ENCODE data around the gene NOL6. TPM values are rescaled to one million over a fixed set of nuclear protein-coding genes. Genes with fewer than 3 reads are reported as not detected.

Gene NOL6
- total RNA-seq, 1 experiment from 2014 or later, result 36.4 TPM

DNA sequence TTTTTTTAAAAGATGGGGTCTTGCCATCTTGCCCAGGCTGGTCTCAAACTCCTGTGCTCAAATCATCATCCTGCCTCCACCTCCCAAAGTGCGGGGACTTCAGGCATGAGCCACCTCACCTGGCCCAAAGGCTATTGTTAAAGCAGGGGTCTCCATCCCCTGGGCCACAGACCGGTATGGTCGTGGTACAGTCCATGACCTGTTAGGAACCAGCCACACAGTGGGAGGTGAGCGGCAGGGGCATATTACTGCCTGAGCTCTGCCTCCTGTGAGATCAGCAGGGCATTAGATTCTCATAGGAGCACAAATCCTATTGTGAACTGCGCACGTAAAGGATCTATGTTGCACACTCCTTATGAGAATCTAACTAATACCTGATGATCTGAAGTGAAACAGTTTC lies 7.3 kb upstream of the NOL6 start:
- no peaks in the 10 kb centered on the region for H3K4me1 ChIP-seq (ENCODE audit: control insufficient read depth in 1 of 2, insufficient read depth in 2 of 2, low read length in 2 of 2)
- H3K27ac ChIP-seq (ENCODE audit: low read depth, low read length), result no peak overlapping the region
- H3K9me2 ChIP-seq (ENCODE audit: insufficient read depth), result no peaks in the 10 kb centered on the region
- no peaks in the 10 kb centered on the region for H3K79me2 ChIP-seq (ENCODE audit: insufficient read depth, low read length)
- H3K36me3 ChIP-seq (ENCODE audit: control insufficient read depth in 1 of 2, insufficient read depth in 2 of 2, low read length in 2 of 2), result no peaks in the 10 kb centered on the region
- no peak overlapping the region for H3K9ac ChIP-seq (ENCODE audit: low read length)
- ATAC-seq (no peak), DNase-seq (ENCODE audit: low read depth, low spot score) (no peak)
- TF ChIP-seq JUND (IDR thresholded peaks at IDR 0.05) (no peak), EGR1 (IDR thresholded peaks at IDR 0.05; ENCODE audit: low read depth) (no peak), TCF7L2 (IDR thresholded peaks at IDR 0.05; ENCODE audit: borderline replicate concordance, extremely low read depth, insufficient read depth, insufficient read length) (no peak)
- intact Hi-C loops (cut with micrococcal nuclease), result no loop called here
- H2AFZ ChIP-seq (ENCODE audit: low read depth, low read length, poor library complexity, severe bottlenecking), result no peak overlapping the region
- no peak overlapping the region for H3K4me3 ChIP-seq (replicated peaks in 1 of 2; ENCODE audit: low read depth in 1 of 2, low read length in 2 of 2)
- POLR2A ChIA-PET, result no interaction called here
- H3K4me2 ChIP-seq (ENCODE audit: low read length), result no peak overlapping the region
- CTCF ChIA-PET, result no interaction called here
- no TSS peak for BruUV-seq (replicated peaks)
- H4K20me1 ChIP-seq (ENCODE audit: insufficient read depth), result no peaks in the 10 kb centered on the region
- RAD21 ChIA-PET (ENCODE audit: low non-redundant PET in 1 of 2, low total read pairs in 2 of 2, uncharacterized antibody in 2 of 2, unreplicated experiment in 2 of 2), result no interaction called here
- H3K27me3 ChIP-seq (ENCODE audit: insufficient read depth, low read length), result no peaks in the 10 kb centered on the region
- H3K9me3 ChIP-seq (ENCODE audit: control insufficient read depth in 1 of 2, insufficient read depth in 1 of 2, low read depth in 1 of 2, low read length in 2 of 2), result no peaks in the 10 kb centered on the region

DNA sequence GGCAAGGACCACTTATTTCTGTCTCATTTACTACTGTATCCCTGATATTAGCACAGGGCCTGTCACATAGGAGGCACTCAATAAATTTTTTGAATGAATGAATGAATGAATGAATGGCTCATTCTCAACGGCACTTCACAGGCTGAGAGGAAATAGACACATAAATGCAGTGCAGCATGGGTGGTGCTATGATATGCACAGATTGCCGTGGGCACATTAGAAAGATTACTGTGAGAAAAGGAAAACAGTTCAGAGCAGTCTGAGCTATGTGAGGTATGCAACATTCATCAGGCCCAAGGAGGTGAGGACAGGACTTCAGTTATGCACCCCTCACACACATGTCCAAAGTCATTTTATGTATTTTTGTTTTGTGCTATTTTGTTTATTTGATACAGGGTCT lies 6.4 kb upstream of the NOL6 start:
- H3K9ac ChIP-seq (ENCODE audit: low read length), result no peak overlapping the region
- ATAC-seq (no peak), DNase-seq (ENCODE audit: low read depth, low spot score) (no peak)
- intact Hi-C loops (cut with micrococcal nuclease), result no loop called here
- H3K4me3 ChIP-seq (replicated peaks in 1 of 2; ENCODE audit: low read depth in 1 of 2, low read length in 2 of 2), result no peak overlapping the region
- H3K9me3 ChIP-seq (ENCODE audit: control insufficient read depth in 1 of 2, insufficient read depth in 1 of 2, low read depth in 1 of 2, low read length in 2 of 2), result no peaks in the 10 kb centered on the region
- TF ChIP-seq EGR1 (IDR thresholded peaks at IDR 0.05; ENCODE audit: low read depth) (no peak), TCF7L2 (IDR thresholded peaks at IDR 0.05; ENCODE audit: borderline replicate concordance, extremely low read depth, insufficient read depth, insufficient read length) (no peak), YY1 (IDR thresholded peaks at IDR 0.05; ENCODE audit: extremely low read depth, insufficient replicate concordance, low read depth, low read length) (no peak), EZH2phosphoT487 (IDR thresholded peaks at IDR 0.05; ENCODE audit: borderline replicate concordance) (no peak)
- TF ChIP-seq, protein P1, sequence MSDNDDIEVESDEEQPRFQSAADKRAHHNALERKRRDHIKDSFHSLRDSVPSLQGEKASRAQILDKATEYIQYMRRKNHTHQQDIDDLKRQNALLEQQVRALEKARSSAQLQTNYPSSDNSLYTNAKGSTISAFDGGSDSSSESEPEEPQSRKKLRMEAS (IDR thresholded peaks at IDR 0.05), result no peak
- TF ChIP-seq, protein P2, sequence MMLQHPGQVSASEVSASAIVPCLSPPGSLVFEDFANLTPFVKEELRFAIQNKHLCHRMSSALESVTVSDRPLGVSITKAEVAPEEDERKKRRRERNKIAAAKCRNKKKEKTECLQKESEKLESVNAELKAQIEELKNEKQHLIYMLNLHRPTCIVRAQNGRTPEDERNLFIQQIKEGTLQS (IDR thresholded peaks at IDR 0.05), result no peak
- no peak overlapping the region for H3K4me2 ChIP-seq (ENCODE audit: low read length)
- H3K9me2 ChIP-seq (ENCODE audit: insufficient read depth), result no peaks in the 10 kb centered on the region
- H4K20me1 ChIP-seq (ENCODE audit: insufficient read depth), result no peaks in the 10 kb centered on the region
- no peaks in the 10 kb centered on the region for H3K4me1 ChIP-seq (ENCODE audit: control insufficient read depth in 1 of 2, insufficient read depth in 2 of 2, low read length in 2 of 2)
- ChIA-PET RAD21 (ENCODE audit: low non-redundant PET in 1 of 2, low total read pairs in 2 of 2, uncharacterized antibody in 2 of 2, unreplicated experiment in 2 of 2) (no interaction called here), CTCF (no interaction called here), POLR2A (no interaction called here)
- BruUV-seq (replicated peaks), result no TSS peak
- no peaks in the 10 kb centered on the region for H3K36me3 ChIP-seq (ENCODE audit: control insufficient read depth in 1 of 2, insufficient read depth in 2 of 2, low read length in 2 of 2)
- no peaks in the 10 kb centered on the region for H3K79me2 ChIP-seq (ENCODE audit: insufficient read depth, low read length)
- H2AFZ ChIP-seq (ENCODE audit: low read depth, low read length, poor library complexity, severe bottlenecking), result no peak overlapping the region
- no peaks in the 10 kb centered on the region for H3K27me3 ChIP-seq (ENCODE audit: insufficient read depth, low read length)
- H3K27ac ChIP-seq (ENCODE audit: low read depth, low read length), result no peak overlapping the region

Data from HCT116 (cell line).